ENCODE measurements around the gene MMP20.

MMP20 gene

GRCh38 chr11:102552447-102553194, 72.5 kb downstream of the MMP20 start:
- FAIRE-seq: no peak

- no peak for FAIRE-seq
Observed at GRCh38 chr11:102552020-102552419, 73.1 kb downstream of the MMP20 start.

GRCh38 chr11:102551169-102551781, 73.9 kb downstream of the MMP20 start:
- FAIRE-seq: no peak

- no peak for FAIRE-seq
Observed at GRCh38 chr11:102546923-102547471, 78.1 kb downstream of the MMP20 start.

GRCh38 chr11:102546427-102546826, 78.7 kb downstream of the MMP20 start:
- FAIRE-seq: no peak

- FAIRE-seq: no peak
Observed at GRCh38 chr11:102545701-102546100, 79.4 kb downstream of the MMP20 start.

- FAIRE-seq: no peak
Observed at GRCh38 chr11:102544594-102544993, 80.5 kb downstream of the MMP20 start.

GRCh38 chr11:102539567-102539966, 85.6 kb downstream of the MMP20 start:
- FAIRE-seq: no peak

- FAIRE-seq: no peak
Observed at GRCh38 chr11:102538932-102539331, 86.2 kb downstream of the MMP20 start.

GRCh38 chr11:102534261-102534872, 90.8 kb downstream of the MMP20 start:
- no peak for FAIRE-seq

- FAIRE-seq: no peak
Observed at GRCh38 chr11:102530558-102530957, 94.6 kb downstream of the MMP20 start, which contains the start of gene MMP7. TSS of gene MMP7 (minus strand) at chr11:102530747. CDS start at chr11:102530700, 47 bp downstream.

GRCh38 chr11:102528618-102529017, 96.5 kb downstream of the MMP20 start:
- no peak for FAIRE-seq

GRCh38 chr11:102527684-102528083, 97.4 kb downstream of the MMP20 start:
- FAIRE-seq: no peak

- FAIRE-seq: no peak
Observed at GRCh38 chr11:102527041-102527440, 98.1 kb downstream of the MMP20 start.

All from colon (tissue), 2 donors.